ENCODE measurements around the gene USP25.

Gene USP25

DNA sequence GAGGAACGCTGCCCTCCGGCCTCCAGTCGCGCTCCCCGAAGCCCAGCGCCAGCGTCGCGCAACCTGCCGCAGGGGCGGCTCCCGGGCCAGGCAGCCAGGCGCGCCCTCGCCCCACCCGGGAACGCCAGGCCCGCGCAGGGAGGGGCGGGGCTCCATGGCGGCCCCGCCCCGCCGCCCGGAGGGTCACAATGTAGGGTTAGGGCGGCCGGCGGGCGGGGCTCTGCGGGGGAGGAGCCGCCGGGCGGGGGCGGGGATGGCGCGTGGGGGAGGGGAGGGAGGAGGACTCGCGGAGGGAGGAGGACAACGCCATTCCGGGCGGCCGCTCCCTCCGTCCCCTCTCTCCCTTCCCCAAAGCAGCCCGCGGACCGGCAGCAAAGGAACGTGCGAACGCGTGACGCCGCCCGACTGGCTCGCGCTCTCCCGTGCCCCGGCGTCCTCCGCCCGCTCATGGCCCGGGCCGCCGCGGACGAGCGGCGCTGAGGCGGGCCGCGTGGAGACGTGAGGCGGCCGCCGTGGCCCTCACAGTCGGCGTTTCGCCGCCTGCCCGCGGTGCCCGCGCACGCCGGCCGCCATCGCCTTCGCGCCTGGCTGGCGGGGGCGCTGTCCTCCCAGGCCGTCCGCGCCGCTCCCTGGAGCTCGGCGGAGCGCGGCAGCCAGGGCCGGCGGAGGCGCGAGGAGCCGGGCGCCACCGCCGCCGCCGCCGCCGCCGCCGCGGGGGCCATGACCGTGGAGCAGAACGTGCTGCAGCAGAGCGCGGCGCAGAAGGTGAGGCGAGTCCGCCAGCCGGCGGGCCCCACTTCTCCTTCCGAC lies at the start of gene USP25:
TSS of gene USP25 (plus strand) at position 309 of the 810 bp plus-strand sequence. CDS start at position 721, 412 bp downstream.
- TF ChIP-seq ISL1 (CRISPR knock-in tag; IDR thresholded peaks at IDR 0.05) (no peak), OSR1 (CRISPR knock-in tag; IDR thresholded peaks at IDR 0.05) (no peak), SNAI2 (CRISPR knock-in tag; IDR thresholded peaks at IDR 0.05) (no peak), BACH2 (CRISPR knock-in tag; IDR thresholded peaks at IDR 0.05; ENCODE audit: borderline replicate concordance) (no peak), ZFP3 (CRISPR knock-in tag; IDR thresholded peaks at IDR 0.05) (no peak), CSDC2 (CRISPR knock-in tag; IDR thresholded peaks at IDR 0.05) (no peak)
- TF ChIP-seq, protein P1, sequence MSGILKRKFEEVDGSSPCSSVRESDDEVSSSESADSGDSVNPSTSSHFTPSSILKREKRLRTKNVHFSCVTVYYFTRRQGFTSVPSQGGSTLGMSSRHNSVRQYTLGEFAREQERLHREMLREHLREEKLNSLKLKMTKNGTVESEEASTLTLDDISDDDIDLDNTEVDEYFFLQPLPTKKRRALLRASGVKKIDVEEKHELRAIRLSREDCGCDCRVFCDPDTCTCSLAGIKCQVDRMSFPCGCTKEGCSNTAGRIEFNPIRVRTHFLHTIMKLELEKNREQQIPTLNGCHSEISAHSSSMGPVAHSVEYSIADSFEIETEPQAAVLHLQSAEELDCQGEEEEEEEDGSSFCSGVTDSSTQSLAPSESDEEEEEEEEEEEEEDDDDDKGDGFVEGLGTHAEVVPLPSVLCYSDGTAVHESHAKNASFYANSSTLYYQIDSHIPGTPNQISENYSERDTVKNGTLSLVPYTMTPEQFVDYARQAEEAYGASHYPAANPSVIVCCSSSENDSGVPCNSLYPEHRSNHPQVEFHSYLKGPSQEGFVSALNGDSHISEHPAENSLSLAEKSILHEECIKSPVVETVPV (CRISPR knock-in tag; IDR thresholded peaks at IDR 0.05), result no peak
- peak; percentile 87 for ATAC-seq

- no peak for ATAC-seq
- TF ChIP-seq SNAI2 (CRISPR knock-in tag; IDR thresholded peaks at IDR 0.05), result no peak
- no peak for TF ChIP-seq CSDC2 (CRISPR knock-in tag; IDR thresholded peaks at IDR 0.05)
- TF ChIP-seq GLIS3 (CRISPR knock-in tag; IDR thresholded peaks at IDR 0.05), result no peak
- TF ChIP-seq, protein P2, sequence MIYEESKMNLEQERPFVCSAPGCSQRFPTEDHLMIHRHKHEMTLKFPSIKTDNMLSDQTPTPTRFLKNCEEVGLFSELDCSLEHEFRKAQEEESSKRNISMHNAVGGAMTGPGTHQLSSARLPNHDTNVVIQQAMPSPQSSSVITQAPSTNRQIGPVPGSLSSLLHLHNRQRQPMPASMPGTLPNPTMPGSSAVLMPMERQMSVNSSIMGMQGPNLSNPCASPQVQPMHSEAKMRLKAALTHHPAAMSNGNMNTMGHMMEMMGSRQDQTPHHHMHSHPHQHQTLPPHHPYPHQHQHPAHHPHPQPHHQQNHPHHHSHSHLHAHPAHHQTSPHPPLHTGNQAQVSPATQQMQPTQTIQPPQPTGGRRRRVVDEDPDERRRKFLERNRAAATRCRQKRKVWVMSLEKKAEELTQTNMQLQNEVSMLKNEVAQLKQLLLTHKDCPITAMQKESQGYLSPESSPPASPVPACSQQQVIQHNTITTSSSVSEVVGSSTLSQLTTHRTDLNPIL (CRISPR knock-in tag; IDR thresholded peaks at IDR 0.05; ENCODE audit: low read depth), result no peak
- TF ChIP-seq PPARA (CRISPR knock-in tag; IDR thresholded peaks at IDR 0.05; ENCODE audit: borderline replicate concordance), result no peak
- TF ChIP-seq ZC3H10 (CRISPR knock-in tag; IDR thresholded peaks at IDR 0.05), result no peak
- TF ChIP-seq BACH2 (CRISPR knock-in tag; IDR thresholded peaks at IDR 0.05; ENCODE audit: borderline replicate concordance), result no peak
- TF ChIP-seq ZNF565 (CRISPR knock-in tag; conservative IDR thresholded peaks at IDR 0.05; ENCODE audit: low read depth), result no peak
- TF ChIP-seq ZNF8 (CRISPR knock-in tag; IDR thresholded peaks at IDR 0.05), result no peak
- no peak for TF ChIP-seq ZNF70 (CRISPR knock-in tag; IDR thresholded peaks at IDR 0.05)
Observed at GRCh38 chr21:15682186-15682895, 47.4 kb upstream of the USP25 start.

DNA sequence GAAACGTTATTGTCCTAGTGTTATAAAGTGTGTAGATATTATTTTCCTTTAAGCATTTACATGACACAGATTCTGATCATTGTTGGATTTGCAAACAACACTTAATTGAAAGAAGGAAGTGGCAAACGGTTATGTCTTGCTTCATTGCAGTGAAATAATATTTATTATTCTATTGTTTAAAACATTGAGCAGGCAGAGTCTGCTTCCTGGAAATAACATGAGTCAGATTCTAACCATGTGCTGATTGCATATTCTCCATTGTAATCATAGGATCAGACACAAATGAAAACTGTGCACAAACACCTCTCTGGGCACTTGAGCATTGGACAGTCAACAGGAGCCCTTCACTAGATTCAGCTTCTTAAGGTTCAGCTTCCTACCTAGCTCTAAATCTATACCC lies 46.8 kb upstream of the USP25 start:
- ATAC-seq, result no peak
- TF ChIP-seq RARB (CRISPR knock-in tag; IDR thresholded peaks at IDR 0.05), result no peak
- TF ChIP-seq ZNF565 (CRISPR knock-in tag; conservative IDR thresholded peaks at IDR 0.05; ENCODE audit: low read depth), result no peak
- TF ChIP-seq SNAI2 (CRISPR knock-in tag; IDR thresholded peaks at IDR 0.05), result no peak
- TF ChIP-seq PATZ1 (CRISPR knock-in tag; IDR thresholded peaks at IDR 0.05; ENCODE audit: borderline replicate concordance), result no peak
- no peak for TF ChIP-seq BACH2 (CRISPR knock-in tag; IDR thresholded peaks at IDR 0.05; ENCODE audit: borderline replicate concordance)
- TF ChIP-seq, protein P3, sequence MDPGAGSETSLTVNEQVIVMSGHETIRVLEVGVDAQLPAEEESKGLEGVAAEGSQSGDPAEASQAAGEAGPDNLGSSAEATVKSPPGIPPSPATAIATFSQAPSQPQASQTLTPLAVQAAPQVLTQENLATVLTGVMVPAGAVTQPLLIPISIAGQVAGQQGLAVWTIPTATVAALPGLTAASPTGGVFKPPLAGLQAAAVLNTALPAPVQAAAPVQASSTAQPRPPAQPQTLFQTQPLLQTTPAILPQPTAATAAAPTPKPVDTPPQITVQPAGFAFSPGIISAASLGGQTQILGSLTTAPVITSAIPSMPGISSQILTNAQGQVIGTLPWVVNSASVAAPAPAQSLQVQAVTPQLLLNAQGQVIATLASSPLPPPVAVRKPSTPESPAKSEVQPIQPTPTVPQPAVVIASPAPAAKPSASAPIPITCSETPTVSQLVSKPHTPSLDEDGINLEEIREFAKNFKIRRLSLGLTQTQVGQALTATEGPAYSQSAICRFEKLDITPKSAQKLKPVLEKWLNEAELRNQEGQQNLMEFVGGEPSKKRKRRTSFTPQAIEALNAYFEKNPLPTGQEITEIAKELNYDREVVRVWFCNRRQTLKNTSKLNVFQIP (CRISPR knock-in tag; IDR thresholded peaks at IDR 0.05; ENCODE audit: borderline replicate concordance, low read depth), result no peak
- no peak for TF ChIP-seq ZFP3 (CRISPR knock-in tag; IDR thresholded peaks at IDR 0.05)
- TF ChIP-seq ARNTL (CRISPR knock-in tag; IDR thresholded peaks at IDR 0.05; ENCODE audit: borderline replicate concordance, low read depth), result no peak
- TF ChIP-seq CSDC2 (CRISPR knock-in tag; IDR thresholded peaks at IDR 0.05), result no peak
- TF ChIP-seq OSR1 (CRISPR knock-in tag; IDR thresholded peaks at IDR 0.05), result no peak
- TF ChIP-seq, protein P2 (CRISPR knock-in tag; IDR thresholded peaks at IDR 0.05; ENCODE audit: low read depth), result no peak
- TF ChIP-seq ZC3H10 (CRISPR knock-in tag; IDR thresholded peaks at IDR 0.05), result no peak
- no peak for TF ChIP-seq ESRRG (CRISPR knock-in tag; IDR thresholded peaks at IDR 0.05)
